ENCODE measurements around the gene NEDD4L.
"Not testable (repeated sequence)": the region's sequence is repeated elsewhere in the genome, so short reads cannot be mapped to it uniquely, and the experiment has no call there.

The NEDD4L gene

DNA sequence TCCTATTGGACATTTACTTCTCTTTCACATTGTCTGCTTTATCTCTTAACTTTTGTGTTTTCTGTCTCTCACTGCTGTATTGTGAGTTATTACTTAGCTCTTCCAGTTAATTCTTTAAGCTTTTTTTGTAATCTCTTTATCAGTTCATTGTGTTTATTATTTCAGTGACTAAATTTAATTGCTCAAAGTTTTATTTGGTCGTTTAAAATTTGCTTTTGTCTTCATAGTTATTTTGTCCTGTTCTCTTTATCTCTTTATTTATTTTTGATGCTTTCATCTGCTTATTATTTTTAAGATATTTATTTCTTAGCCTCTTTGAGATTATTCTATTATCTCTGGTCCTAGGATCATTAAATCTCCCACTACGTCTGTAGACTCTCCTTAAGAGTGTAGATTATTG, 316.3 kb downstream of the NEDD4L start:
- DNase-seq = no peak

DNA sequence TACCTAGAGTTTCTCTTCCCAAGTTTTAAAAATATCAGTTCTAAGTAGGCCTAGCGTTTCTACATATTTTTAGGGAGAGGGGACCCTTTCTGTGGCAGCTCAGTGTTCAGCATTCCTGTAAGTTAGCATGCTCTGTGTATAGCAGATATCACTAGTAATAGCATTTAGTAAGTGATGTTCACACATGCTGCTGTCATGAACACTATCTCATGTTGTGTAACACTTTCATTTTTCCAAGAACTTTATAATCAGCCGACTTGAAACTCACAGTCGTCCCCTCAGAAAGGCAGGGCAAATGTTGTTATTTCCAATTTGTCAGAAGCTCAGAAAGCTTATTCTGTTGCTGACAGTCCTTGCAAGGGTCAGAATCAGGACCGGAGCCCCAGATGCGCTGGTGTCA, 317.2 kb downstream of the NEDD4L start:
- DNase-seq = no peak

DNA sequence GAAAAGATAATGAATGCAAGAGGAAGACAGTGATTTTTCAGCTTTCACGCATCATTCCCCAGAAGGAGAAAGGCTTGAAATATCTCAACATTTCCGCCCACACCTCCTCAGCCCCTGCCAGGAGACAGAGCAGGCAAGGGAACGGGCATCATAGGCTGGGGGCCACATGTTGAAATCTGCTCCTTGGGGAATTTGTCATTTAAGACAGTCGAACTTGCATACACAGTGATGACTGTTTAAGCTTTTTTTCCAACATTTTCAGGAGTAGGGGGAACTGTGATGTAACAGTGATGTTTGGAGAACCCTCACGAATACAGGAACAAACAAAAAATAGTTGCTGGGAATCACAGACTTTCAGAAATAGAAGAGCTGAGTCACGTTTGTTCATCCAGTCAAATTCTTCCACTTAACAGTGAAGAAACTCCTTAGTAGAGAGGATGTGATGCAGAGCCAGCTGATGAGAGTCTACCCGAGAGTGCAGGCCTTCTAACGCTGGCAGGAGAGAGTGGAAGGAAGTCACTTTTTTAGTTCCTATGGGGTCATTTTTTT, 318.1 kb downstream of the NEDD4L start:
- no peak for DNase-seq

DNA sequence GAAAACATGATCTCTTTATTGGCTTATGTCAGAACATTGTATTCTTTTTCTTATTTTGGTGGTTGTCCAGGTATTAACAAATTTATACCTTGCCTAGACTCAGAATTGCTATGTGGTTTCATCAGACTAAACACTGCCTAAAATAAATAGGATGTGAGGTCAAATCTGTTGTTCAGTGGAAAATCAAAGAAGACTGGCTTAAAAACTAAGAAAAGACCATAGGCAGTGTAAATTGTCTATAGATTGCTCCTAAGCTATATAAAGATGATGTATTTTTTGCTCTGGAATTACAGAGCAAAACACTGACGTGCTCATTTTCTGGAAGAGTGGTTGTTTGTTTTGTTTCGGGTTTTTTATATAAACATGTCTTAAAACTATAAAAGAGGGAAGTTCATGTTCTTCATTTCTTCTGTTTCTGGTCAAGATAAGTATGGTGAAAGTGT, 318.8 kb downstream of the NEDD4L start:
- no peak for DNase-seq

DNA sequence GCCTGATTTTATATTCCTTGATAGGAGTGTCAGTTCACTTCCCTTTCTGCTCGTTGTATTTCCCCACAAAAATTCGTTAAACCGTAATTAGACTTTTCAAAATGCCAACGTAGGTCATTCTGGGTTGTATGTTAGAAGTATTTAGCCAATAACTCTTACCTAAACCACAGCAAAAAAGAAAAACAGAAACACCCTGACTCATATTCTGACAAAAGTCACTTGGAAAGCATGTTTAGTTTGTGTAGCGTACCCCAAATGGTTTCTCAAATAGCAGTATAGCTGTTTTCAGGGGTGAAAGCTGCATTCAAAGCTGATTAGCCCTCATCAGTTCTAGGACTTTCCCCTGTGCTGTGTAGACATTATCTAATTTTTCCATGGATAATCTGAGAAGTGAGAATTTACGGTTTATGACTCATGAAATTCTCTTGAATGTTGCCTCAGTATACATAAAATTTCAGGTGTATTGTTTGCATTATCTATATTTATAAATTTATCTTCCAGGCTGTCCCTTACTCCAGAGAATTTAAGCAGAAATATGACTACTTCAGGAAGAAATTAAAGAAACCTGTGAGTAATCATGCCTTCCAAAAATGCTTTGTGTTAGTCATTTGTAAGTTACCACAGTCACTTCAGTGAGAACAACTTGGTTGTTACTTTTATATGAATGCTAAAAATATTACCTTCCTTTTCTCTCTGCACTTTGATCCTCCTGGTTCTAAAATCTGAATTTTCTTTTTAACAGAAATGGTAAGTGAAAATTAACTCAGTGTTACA, 319.9 kb downstream of the NEDD4L start:
- no peak for DNase-seq

DNA sequence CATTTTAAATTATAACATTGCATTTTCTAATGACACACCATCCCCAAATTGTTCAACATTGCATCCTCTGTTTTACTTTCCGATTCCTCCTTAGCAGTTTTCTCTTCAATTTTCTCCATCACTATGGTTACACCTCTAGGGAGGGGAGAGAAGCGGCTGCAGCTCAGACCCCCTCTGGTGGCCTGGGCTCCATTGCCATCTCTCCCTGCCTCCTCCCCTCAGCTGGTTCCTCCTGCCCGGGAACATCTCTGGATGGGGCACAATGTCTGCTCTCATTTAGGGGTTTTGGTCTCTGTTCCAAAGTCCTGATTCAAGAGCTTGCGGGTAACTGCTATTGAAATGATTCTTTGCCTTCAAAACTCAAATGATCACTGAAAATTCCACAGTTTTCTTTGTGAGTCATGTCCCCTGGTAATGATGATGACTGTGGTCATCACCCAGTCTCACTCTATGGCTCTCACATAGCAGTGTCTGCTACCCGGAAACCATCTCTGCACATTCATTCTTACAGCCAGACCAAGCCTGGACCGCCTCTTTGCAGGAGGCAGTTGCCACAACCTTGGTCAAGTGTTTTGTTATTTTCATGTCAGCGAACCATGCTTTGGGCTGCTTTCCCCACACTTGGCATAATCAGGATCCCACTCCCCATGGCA, 321.0 kb downstream of the NEDD4L start:
- DNase-seq = no peak

DNA sequence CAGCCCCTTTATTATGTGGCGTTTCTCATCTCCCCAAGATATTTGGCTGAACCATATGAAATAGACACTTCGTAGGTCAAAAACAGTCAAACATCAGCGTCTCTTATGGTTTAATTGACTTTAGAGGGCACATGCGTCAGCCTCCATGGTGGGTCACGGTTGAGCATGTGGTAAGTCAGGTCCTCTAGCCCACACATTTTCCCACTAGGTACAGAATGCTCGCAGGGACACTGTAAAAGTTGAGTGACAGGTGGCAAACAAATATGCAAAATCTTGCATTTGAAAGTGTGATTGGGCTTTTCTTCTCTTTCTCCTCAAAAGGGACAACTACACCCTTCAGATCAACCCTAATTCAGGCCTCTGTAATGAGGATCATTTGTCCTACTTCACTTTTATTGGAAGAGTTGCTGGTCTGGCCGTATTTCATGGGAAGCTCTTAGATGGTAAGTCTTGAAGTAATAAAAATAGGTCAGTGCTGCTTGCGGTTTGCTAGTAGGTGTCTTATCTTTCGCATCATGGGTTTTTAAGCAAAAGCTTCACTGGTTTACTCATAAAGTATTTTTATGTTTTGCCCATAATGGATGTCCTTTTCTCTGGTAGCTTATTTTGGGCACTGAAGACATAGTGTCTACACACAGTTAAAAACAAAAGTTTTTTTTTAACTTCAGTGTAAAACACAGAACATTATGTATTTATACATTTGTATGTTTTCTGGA, 323.6 kb downstream of the NEDD4L start:
- DNase-seq = no peak

DNA sequence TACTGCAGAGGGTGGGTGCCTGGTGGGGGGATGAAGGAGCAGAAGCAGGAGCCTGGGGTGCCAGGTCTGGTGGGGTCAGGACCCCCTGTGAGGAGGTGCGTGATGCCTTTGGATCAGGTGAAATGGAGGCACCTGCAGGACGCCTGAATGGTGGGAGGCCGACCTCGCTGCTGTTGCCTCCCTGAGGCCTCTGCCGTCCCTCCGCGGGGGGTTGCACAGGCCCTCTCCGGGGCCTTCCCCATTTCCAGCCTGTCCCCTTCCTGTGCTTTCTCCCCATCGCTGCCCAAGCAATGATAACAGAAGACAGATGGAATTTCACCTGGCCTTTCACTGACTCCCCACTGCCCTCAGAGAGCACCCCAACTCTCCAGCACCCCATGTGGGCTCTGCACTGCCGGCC, 325.6 kb downstream of the NEDD4L start:
- no peak for DNase-seq

DNA sequence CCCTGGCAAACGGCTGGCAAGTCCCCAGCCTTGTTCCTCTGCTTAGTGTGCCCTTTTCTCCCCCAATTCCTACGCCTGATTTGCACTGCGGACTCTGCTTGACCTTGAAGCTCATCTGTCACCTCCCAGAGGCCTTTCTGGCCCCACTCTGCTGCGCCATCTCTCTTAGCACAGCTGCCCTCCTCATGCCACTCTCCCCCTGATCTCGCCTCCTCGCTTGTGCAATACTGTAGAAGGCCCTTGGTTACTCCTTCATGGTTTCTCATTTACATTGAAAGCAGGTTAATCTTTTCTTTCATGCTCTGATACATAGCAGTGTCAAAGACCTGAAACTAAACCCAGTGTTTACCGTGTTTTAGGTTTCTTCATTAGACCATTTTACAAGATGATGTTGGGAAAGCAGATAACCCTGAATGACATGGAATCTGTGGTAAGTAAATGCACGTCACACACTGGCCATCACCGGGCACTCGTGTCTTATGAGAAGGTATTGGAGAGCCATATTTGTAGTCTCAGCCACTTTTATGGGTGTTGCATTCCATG, 326.1 kb downstream of the NEDD4L start:
- DNase-seq = no peak

DNA sequence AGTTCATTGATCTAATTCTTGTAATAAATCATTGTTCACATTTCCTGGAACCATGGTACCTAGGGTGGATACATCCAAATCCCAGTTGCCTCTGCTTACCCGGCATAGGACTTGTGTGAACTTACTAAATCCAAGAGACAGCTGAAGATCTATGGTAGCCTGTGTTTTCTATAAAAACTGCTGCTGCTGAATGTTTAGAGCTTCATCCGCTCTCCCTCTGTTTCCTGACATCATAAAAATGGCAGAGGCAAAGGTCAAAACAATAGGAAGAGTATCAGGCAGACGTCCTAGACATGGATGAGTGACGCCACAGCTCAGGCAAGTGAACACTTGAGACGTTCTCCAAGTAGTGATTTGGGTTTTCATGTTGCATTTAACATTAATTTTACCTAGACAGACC, 326.6 kb downstream of the NEDD4L start:
- no peak for DNase-seq

DNA sequence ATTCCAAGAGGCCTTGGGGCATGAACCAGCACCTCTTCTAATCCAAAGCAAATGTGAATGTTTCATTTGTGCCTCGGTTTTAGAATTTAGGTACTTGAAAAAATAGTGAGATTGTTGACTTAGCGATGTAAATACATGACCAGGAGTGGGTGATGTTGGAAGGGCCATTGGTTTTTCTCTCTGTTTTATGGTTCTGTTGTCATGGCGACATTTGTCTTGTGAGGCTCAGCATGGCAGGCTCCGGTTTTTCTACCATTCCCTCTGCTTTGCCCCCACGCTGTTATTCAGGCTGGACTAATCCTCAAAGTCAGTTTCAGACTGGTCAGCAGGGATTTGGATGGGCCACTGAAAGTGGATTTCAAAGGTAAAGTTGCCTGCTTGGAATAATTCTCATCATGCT, 329.5 kb downstream of the NEDD4L start:
- no peak for DNase-seq

DNA sequence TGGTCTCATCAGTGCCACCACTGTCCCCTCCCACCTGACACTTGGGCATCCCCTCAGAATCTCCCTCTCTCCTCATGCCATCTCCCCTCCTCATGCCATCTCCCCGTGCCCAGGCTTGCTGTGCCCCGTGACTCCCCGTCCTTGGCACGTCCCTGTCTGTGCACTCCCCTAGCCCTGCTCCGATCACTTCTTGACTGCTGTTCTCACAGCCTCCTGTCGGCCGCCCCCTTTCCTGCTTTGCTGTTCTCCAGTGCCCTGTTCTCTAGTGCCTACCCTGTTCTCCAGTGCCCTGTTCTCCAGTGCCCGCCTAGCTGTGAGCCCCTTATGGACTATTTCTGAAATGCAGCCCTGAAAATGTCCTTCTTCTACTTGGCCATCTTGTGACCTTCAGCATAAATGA, 331.0 kb downstream of the NEDD4L start:
- DNase-seq = no peak

DNA sequence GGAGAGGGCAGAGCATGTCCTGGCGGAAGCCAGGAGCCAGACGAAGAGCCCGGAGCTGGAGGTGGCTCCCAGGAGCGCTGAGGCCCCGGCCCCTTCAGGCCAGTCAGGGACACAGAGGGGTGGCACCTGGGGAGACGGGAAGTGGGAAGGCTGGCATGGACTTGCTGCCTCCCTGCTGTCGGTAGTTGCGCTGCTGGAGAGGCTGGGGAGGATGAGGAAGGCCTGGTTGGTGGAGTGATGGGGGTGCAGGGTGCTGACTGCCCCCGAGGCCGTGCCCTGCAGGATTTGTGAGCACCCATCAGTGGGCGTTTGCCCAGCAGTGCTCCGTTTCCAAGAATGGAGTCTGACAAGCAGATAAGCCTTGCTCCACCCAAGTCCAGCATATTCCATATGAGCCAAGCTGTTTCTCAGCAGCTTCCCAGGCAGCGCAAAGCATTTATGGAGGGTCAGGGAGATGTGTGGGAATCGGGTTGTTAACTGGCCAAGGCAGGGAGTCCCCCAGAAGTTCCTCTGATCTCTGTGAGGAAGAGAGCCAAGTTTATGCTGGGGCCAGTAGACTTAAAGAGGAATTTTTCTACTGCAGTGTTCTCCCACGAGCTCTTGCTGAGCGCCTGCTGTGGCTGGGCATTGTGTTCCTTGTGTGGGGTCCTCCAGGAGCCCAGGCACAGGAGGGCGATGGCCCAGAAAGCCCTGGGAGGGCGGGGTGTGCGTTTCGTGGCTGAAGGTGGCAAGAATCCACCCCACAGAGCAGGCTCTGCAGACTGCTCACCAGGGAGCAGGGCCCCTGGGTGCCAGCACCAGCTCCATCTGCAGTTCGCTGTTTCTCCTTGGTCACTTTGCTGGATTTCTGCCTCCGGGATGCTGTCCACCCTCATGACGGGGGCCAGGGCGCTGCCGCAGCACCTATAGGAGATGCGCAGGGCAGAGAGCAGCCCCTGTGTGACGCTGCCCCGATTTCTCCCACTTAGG, 334.7 kb downstream of the NEDD4L start:
- no peak for DNase-seq

DNA sequence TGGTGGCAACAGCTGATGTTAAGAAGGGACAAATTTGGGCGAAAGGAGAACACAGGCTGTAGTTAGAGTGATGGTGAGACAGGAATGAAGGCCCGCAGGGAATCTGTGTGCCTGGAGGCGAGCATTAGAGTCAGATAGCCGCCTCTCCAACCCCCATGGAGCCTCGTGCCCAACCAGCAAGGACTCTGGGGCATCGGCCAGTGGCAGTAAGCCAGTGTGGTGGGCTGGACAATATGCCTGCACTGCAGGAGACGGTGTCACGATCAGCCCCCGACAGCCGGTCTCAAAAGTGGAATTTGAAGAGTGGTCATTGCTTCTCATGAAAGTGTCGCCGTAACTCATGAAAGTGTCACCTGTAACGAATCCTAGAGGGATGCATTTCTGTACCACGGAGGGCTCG, 335.4 kb downstream of the NEDD4L start:
- no peak for DNase-seq

DNA sequence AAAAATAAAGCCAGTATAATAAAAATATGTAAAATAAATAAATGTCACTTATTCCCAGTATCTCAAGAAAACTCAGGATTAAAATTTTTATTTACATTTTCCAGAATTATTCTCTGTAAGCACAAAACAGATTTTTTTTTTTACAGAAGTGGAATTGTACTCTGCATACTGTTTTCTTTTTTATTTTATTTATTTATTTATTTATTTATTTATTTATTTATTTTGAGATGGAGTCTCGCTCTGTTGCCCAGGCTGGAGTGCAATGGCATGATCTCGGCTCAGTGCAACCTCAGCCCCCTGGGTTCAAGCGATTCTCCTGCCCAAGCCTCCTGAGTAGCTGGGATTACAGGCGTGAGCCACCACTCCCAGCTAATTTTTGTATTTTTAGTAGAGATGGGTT, 336.1 kb downstream of the NEDD4L start:
- DNase-seq = not testable (repeated sequence)

DNA sequence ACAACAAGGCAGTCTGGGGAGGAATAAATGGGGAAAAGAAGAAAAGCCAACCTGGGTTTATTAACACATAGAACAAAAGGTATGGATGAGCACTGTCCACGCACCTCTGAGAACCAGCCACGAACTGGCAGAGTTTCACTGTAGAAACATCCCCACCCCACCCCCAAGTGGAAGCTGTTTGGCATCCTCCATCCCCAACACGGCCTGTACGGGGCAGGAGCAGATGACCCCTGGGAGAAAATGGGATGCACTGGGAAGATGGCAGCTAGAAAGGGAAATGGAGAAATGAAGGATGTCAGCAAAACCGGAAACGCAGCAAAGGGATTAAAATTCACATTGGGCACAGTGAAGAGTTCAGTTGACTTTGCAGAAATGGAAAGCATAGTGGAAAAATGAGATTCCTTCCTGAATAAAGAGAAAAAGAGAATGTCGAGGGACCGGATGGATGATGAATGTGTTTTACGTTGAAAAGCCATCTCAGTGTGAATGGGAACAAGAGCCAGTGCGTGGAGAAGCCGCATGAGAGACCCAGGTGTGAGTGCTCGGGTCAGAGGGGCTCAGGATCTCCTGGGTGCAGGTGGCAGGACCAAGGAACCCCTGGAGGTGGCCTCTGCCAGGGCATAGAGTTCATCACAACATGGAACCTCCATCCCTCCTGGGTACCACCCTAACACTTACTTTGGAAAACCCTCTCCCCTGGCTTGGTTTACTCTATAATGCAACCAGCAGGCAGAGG, 337.8 kb downstream of the NEDD4L start:
- DNase-seq = no peak

DNA sequence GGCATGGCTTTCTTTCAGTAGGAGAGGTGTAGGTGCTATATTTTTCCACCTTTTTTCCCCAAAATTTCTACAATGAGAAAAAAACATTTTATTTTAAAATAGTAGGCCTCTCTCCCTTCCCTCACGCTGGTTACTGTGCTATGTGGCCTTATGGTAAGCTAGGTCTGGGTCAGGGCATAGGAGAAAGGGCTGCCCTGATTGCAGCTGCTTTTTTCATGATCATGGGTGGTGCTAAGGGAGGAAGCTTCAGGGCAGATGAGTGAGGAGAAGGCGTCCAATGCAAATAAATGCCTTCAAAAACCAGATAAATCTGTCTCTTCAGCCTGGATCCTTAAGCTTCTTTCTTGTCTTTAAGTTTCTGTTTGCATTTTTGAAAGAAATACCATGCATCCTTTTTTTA, 338.4 kb downstream of the NEDD4L start:
- no peak for DNase-seq

DNA sequence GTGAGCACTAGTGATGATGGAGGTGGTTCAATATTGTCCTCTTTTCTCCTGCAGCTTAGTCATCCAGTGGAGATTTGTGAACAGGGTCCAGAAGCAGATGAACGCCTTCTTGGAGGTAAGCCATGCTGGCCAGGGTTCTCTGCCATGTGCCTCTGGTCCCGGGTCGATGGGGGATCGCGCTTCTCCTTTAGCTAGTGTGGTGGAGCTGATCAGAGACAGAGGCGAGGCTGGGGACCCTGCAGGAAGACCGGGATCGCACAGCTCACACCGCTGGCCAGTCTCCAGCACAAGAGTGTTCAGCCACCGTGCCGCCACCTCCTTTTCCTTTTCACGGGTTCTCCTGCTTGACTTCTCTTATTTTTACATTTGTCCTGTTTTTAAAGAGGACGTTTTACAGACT, 341.4 kb downstream of the NEDD4L start:
- no peak for DNase-seq

DNA sequence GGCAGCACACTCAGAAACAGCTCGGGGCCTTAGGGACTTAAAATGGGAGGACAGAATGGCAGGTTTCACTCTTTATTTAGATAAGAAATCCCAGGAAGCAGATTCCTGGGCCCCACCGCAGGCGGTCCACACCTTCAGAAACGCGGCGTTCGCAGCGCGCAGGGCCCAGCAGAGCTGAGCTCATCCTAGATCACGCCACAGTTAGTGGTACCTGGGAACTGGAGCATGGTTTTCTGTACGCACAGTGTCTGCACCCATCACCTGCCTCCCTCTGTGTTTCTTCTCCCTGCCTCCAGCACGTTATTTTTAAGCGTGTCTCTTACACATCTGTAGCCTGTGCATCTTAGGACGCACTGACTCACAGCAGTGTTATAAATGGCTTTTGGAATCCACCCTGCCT, 342.8 kb downstream of the NEDD4L start:
- no peak for DNase-seq

DNA sequence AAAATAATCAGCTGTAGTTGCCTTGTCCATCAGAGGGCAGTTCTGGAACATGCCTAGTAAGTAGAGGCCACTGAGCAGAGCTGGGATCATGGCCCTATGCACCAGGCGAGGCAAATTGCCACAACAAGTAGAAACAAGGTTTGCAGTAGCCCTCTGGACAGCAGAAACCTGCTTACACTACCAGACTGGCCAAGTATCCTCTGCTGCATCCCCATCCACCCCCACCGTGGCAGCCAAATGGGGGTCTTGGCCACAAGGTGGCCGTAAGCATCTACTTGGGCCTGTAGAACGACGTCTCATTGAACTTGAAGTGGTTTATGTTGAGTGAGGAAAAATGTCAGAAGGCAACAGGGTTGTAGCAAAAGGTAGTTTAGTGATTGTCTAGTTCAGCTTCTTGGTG, 343.7 kb downstream of the NEDD4L start:
- no peak for DNase-seq

DNA sequence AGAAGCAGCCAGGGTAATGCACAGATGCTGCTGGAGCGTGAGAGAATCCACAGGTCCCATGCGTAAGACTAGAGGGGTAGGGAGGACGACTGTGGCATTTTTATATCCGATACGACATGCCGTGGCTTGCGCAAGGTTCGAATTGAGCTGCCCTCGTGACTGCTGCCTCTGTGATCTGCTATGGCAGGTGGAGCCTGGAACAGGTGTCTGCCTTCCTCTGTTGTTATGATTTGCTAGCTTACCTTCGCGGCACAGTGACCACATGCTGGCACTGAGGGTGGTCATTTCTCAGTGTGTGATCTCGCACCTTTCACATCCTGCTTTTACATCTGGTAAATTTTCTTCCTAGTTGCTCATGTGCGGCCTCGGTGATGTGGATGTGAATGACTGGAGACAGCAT, 344.7 kb downstream of the NEDD4L start:
- no peak for DNase-seq

DNA sequence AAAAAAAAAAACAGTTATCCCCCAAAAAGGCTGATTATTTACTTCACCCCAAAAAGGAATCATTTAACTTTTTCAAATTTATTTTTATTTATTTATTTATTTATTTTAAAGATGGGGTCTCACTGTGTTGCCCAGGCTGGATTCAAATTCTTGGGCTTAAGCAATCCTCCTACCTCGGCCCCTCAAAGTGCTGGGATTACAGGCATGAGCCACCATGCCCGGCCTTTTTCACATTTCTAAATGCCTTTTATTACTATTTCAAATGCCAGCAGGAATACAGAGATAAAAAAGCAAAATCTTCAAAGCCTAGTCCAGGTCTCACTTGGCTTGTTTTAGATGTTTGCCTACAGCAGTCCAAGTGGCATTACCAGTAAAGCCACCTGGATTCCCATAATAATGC, 345.7 kb downstream of the NEDD4L start:
- DNase-seq = no peak
